ENCODE data around the gene SPP2. TPM values are rescaled to one million over a fixed set of nuclear protein-coding genes. Genes with fewer than 3 reads are reported as not detected.

Gene SPP2
- total RNA-seq, 1 donor from 2014 or later: not detected

DNA sequence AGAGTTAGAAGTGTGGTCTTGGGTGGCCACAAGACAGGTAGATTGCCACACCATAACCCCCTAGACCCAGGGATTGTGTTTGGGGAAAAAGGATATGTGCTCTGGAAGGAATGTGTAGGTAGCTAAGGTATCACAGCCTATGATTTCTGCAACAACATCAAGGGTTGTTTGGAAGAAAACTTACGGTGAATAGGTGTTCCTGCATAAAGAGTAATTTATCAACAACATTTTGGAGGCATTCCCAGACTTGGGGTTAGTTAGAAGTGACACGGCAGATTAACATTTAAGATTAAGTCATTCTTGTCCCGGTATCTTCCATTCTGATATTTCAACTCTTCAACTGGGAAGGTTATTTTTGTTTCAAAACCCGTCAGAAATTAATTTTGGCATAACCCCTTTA, 65.5 kb downstream of the SPP2 start:
- Histone ChIP-seq H3K4me3 (no peak overlapping the region), H3K4me1 (no peaks in the 10 kb centered on the region), H3K27ac (no peak overlapping the region), H3K9me3 (no peaks in the 10 kb centered on the region), H3K27me3 (no peaks in the 10 kb centered on the region), H3K36me3 (no peaks in the 10 kb centered on the region)
- intact Hi-C loops (cut with DNase I): no loop called here
- ATAC-seq (no peak), DNase-seq (no peak)
- TF ChIP-seq, protein P1, sequence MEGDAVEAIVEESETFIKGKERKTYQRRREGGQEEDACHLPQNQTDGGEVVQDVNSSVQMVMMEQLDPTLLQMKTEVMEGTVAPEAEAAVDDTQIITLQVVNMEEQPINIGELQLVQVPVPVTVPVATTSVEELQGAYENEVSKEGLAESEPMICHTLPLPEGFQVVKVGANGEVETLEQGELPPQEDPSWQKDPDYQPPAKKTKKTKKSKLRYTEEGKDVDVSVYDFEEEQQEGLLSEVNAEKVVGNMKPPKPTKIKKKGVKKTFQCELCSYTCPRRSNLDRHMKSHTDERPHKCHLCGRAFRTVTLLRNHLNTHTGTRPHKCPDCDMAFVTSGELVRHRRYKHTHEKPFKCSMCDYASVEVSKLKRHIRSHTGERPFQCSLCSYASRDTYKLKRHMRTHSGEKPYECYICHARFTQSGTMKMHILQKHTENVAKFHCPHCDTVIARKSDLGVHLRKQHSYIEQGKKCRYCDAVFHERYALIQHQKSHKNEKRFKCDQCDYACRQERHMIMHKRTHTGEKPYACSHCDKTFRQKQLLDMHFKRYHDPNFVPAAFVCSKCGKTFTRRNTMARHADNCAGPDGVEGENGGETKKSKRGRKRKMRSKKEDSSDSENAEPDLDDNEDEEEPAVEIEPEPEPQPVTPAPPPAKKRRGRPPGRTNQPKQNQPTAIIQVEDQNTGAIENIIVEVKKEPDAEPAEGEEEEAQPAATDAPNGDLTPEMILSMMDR (IDR thresholded peaks at IDR 0.05): no peak

DNA sequence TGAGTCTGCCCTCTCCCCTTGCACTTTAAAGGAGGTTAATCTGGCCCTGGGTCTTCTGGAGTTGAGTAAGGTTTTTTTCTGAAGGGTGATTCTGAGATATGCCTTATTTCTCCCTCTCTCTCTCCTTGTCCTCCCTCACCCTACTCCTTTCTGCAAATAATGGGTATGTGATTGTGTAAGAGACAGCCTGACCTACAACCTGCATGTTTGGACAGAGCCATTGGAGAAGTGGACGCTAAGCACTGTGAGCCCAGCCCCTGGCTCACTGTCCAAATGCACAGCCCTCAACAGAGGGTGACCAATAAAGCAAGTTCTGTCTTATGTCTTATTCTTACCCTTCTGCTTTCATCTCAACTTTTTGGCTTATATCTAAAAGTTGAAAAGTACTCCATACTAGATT, 71.5 kb downstream of the SPP2 start:
- Histone ChIP-seq H3K4me3 (no peak overlapping the region), H3K4me1 (no peaks in the 10 kb centered on the region), H3K36me3 (no peaks in the 10 kb centered on the region), H3K9me3 (no peaks in the 10 kb centered on the region), H3K27me3 (no peaks in the 10 kb centered on the region), H3K27ac (no peak overlapping the region)
- TF ChIP-seq, protein P1 (IDR thresholded peaks at IDR 0.05): no peak
- ATAC-seq (peak; percentile 12), DNase-seq (no peak)
- intact Hi-C loops (cut with DNase I): no loop called here

DNA sequence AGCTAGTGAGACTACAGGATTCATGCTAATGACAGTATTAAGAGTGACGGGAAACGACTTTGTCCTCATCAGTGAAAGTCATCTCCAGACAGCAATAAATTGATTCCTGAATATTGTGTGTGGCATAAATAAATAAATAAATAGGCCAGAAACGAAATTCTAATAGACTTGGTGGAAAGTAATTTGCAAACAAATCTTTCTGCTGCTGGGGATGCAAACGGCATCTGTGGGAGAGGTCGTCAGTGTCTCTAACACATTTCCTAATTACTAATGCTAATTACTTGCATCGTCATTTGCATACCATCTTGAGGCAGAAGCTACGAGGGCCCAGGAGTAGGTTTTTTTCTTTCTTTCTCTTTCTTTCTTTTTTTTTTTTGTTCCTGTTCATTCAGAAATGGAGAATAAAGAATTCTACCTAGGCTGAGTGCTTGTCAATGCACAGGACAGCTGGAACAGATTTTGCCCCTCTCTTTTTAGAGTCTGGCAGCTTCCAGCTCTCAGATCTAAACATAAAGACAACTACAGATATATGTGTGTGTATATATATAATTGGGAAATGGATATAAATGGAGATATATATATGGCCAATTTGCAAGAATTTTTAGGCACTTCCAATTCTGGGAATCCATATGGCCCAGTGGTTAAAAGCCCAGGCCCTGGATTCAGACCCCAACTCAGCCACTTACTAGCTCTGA, 75.1 kb downstream of the SPP2 start:
- Histone ChIP-seq H3K4me3 (no peak overlapping the region), H3K27ac (no peak overlapping the region), H3K36me3 (no peaks in the 10 kb centered on the region), H3K27me3 (peaks cover 4% of the 10 kb centered on the region), H3K9me3 (no peaks in the 10 kb centered on the region), H3K4me1 (no peaks in the 10 kb centered on the region)
- TF ChIP-seq, protein P1 (IDR thresholded peaks at IDR 0.05): no peak
- no peak for DNase-seq
- intact Hi-C loops (cut with DNase I): no loop called here
- ATAC-seq: no peak

DNA sequence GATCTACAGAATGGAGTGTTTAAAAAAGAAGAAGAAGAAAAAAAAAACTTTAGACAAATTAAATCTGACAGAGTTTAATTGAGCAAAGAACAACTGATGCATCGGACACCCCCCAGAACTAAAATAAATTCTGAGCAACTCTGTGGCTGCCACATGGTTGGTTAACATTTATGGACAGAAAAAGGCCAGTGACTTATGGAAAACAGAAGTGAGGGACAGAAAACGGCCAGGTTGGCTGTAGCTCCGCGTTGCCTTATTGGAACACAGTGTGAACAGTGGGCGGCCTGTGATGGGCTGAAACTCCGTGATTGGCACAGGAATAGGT, 75.6 kb downstream of the SPP2 start:
- TF ChIP-seq, protein P1 (IDR thresholded peaks at IDR 0.05): no peak
- Histone ChIP-seq H3K4me1 (no peaks in the 10 kb centered on the region), H3K27ac (no peak overlapping the region), H3K4me3 (no peak overlapping the region), H3K36me3 (no peaks in the 10 kb centered on the region), H3K27me3 (peaks cover 4% of the 10 kb centered on the region), H3K9me3 (no peaks in the 10 kb centered on the region)
- no peak for ATAC-seq
- no peak for DNase-seq
- intact Hi-C loops (cut with DNase I): no loop called here

Other genes starting within 250 kb of the SPP2 start
- gene HJURP, start 196.2 kb upstream of the SPP2 start, total RNA-seq: 1.2 TPM
- gene TRPM8, start 133.3 kb upstream of the SPP2 start, total RNA-seq: not detected